HepG2 (cell line): ENCODE results near the gene CACNA1C. TPM values are rescaled to one million over a fixed set of nuclear protein-coding genes. Genes with fewer than 3 reads are reported as not detected.

ENCODE experiments used
- ATM ChIP-seq: fragments of 450-650 bp; IDR thresholded peaks from 2 replicates; pipeline ENCODE4 v1.7.1; 2017; ENCODE audit warnings: mild to moderate bottlenecking, borderline replicate concordance
- EZH2 ChIP-seq: conservative IDR thresholded peaks from 2 replicates; pipeline ENCODE4 v1.6.1; 2012; ENCODE audit warnings: mild to moderate bottlenecking, low read depth, low read length, moderate library complexity
- MEIS1 ChIP-seq: sonication (generic); formaldehyde crosslinking; IDR thresholded peaks from 2 replicates; pipeline ENCODE4 v1.9.0; 2021; ENCODE audit warnings: mild to moderate bottlenecking, missing genetic modification reagents, moderate library complexity, borderline replicate concordance
- NFATC3 ChIP-seq: sonication (generic); formaldehyde crosslinking; IDR thresholded peaks from 2 replicates; pipeline ENCODE4 v1.5.1; 2020; ENCODE audit warnings: mild to moderate bottlenecking, missing genetic modification reagents
- NFE2L1 ChIP-seq: sonication (generic); formaldehyde crosslinking; IDR thresholded peaks from 2 replicates; pipeline ENCODE4 v1.4.0; 2020; ENCODE audit warnings: missing genetic modification reagents, mild to moderate bottlenecking, borderline replicate concordance
- SRSF9 ChIP-seq: fragments of 200-400 bp; formaldehyde crosslinking; IDR thresholded peaks from 2 replicates; pipeline ENCODE4 v1.6.1; 2018; ENCODE audit warnings: borderline replicate concordance, mild to moderate bottlenecking, low read depth, low read length; ENCODE audit not compliant: insufficient read depth, poor library complexity, severe bottlenecking
- WIZ ChIP-seq: sonication (generic); formaldehyde crosslinking; IDR thresholded peaks from 2 replicates; pipeline ENCODE4 v1.5.1; 2020; ENCODE audit warnings: mild to moderate bottlenecking, missing genetic modification reagents
- ZNF468 ChIP-seq: sonication (generic); formaldehyde crosslinking; IDR thresholded peaks from 2 replicates; pipeline ENCODE4 v1.8.0; 2022; ENCODE audit warnings: mild to moderate bottlenecking, moderate library complexity, missing genetic modification reagents
- polyA plus RNA-seq, 8 experiments: library from polyadenylated mRNA; depleted of rRNA in 3 of 8; stranded (reverse) in 7 of 8; unstranded in 1 of 8; fragments of >200 nt; fragmentation: Illumina TruSeq in 4 of 8; extraction: Trizol in 4 of 8; gene quantifications; 2 replicates each; pipeline versions ENCODE4 v1.2.1 to v1.2.3, GENCODE V29; 2011 to 2016; ENCODE audit warnings: low read depth in 4 of 8, missing spikeins in 1 of 8, mixed read lengths in 1 of 8; ENCODE audit not compliant: insufficient read depth in 1 of 8
- total RNA-seq, 5 experiments: library from RNA; depleted of rRNA; stranded (reverse); fragments of >200 nt; fragmentation: Illumina TruSeq; extraction: Trizol; gene quantifications; 2 replicates each; pipeline ENCODE4 v1.2.3, GENCODE V29; 2016; ENCODE audit warnings: low read depth in 1 of 5
- TF ChIP-seq, protein P1 (sequence below): IDR thresholded peaks from 2 replicates; pipeline ENCODE4 v1.6.1; 2016; ENCODE audit warnings: missing genetic modification reagents, missing compliant biosample characterization
- TF ChIP-seq, protein P2 (sequence below): IDR thresholded peaks from 2 replicates; pipeline ENCODE4 v1.6.1; 2018; ENCODE audit warnings: missing genetic modification reagents
- TF ChIP-seq, protein P3 (sequence below): sonication (generic); formaldehyde crosslinking; IDR thresholded peaks from 2 replicates; pipeline ENCODE4 v1.5.0; 2020; ENCODE audit warnings: mild to moderate bottlenecking, missing genetic modification reagents
- TF ChIP-seq, protein P4 (sequence below): IDR thresholded peaks from 2 replicates; pipeline ENCODE4 v1.6.1; 2016; ENCODE audit warnings: low read depth, borderline replicate concordance

CACNA1C gene
- total and polyA plus RNA-seq, 2 of the 13 experiments (the other 11 are each of a cell fraction or from before 2014, with no cell fraction given) = not detected

DNA sequence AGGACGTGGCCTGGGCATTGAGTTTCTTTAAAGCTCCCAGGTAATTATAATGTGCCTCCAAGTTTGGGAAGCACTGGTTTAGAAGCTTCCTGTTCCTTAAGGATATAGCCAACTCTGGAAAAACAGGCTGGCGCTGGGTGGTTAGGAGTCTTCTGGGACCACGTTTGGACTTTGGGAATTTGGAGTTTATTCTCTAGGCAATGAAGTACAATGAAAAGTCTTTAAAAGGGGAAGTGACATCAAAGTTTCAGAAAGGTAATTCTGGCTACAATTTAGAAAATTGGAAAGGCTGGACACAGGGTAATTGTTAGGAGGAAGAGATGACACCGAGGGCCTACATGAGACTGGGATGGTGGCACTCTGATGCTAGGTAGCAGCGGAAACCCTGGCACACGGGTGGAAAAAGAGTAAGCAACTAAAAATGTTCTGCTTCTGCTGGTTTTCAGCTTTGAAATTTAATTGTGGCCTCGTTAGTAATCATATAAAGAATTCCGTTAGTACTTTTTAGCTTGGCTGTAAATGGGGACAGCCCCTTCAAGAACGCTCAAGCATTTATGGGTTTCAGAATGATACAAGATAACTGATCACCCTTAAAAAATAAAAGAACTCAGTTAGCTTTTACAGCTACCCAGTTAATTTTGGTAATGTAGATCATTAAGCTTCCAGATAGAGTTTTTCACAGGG is 35.8 kb upstream of the CACNA1C start (continued):
- TF ChIP-seq SRSF9 (no peak), MEIS1 (CRISPR knock-in tag) (no peak), WIZ (CRISPR knock-in tag) (no peak), ATM (no peak), EZH2 (no peak), ZNF468 (CRISPR knock-in tag) (no peak), NFATC3 (CRISPR knock-in tag) (no peak), NFE2L1 (CRISPR knock-in tag) (no peak)
- TF ChIP-seq, protein P1, sequence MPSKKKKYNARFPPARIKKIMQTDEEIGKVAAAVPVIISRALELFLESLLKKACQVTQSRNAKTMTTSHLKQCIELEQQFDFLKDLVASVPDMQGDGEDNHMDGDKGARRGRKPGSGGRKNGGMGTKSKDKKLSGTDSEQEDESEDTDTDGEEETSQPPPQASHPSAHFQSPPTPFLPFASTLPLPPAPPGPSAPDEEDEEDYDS (CRISPR knock-in tag) = no peak
- TF ChIP-seq, protein P2, sequence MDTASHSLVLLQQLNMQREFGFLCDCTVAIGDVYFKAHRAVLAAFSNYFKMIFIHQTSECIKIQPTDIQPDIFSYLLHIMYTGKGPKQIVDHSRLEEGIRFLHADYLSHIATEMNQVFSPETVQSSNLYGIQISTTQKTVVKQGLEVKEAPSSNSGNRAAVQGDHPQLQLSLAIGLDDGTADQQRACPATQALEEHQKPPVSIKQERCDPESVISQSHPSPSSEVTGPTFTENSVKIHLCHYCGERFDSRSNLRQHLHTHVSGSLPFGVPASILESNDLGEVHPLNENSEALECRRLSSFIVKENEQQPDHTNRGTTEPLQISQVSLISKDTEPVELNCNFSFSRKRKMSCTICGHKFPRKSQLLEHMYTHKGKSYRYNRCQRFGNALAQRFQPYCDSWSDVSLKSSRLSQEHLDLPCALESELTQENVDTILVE (CRISPR knock-in tag) = no peak
- TF ChIP-seq, protein P3, sequence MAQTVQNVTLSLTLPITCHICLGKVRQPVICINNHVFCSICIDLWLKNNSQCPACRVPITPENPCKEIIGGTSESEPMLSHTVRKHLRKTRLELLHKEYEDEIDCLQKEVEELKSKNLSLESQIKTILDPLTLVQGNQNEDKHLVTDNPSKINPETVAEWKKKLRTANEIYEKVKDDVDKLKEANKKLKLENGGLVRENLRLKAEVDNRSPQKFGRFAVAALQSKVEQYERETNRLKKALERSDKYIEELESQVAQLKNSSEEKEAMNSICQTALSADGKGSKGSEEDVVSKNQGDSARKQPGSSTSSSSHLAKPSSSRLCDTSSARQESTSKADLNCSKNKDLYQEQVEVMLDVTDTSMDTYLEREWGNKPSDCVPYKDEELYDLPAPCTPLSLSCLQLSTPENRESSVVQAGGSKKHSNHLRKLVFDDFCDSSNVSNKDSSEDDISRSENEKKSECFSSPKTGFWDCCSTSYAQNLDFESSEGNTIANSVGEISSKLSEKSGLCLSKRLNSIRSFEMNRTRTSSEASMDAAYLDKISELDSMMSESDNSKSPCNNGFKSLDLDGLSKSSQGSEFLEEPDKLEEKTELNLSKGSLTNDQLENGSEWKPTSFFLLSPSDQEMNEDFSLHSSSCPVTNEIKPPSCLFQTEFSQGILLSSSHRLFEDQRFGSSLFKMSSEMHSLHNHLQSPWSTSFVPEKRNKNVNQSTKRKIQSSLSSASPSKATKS (CRISPR knock-in tag) = no peak
- TF ChIP-seq, protein P4, sequence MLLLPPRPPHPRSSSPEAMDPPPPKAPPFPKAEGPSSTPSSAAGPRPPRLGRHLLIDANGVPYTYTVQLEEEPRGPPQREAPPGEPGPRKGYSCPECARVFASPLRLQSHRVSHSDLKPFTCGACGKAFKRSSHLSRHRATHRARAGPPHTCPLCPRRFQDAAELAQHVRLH (CRISPR knock-in tag) = no peak
